Activated T-helper 1 cell treated with anti-CD3 and anti-CD28 coated beads, Interleukin-12 subunit alpha, Interleukin-12 subunit beta, Interleukin-2, Interleukin-4 antibody, amounts not matched to agents 30 ng/mL and 10 ng/mL and 1 ng/mL, durations not matched to agents 14 hours and 24 hours and 36 hours (primary cell): ENCODE data around the gene KRAS. TPM values are rescaled to one million over a fixed set of nuclear protein-coding genes. Genes with fewer than 3 reads are reported as not detected.

Experiments
- DNase-seq: peaks from one replicate; pipeline ENCODE4 v3.0.0; 2021; ENCODE audit warnings: low spot score
- H3K27ac Mint-ChIP-seq: one replicate; pipeline ENCODE4 v1.8.0; 2021; ENCODE audit warnings: mild to moderate bottlenecking, mixed read lengths
- H3K27me3 Mint-ChIP-seq: one replicate; pipeline ENCODE4 v1.8.0; 2022; ENCODE audit warnings: mild to moderate bottlenecking, moderate library complexity, mixed read lengths; ENCODE audit not compliant: insufficient read depth
- H3K36me3 Mint-ChIP-seq: one replicate; pipeline ENCODE4 v1.8.0; 2021; ENCODE audit warnings: low read depth, mixed read lengths
- H3K4me1 Mint-ChIP-seq: one replicate; pipeline ENCODE4 v1.8.0; 2021; ENCODE audit warnings: low read depth, mixed read lengths
- H3K4me3 Mint-ChIP-seq: one replicate; pipeline ENCODE4 v1.8.0; 2021; ENCODE audit warnings: mild to moderate bottlenecking, moderate library complexity, mixed read lengths
- H3K9me3 Mint-ChIP-seq: one replicate; pipeline ENCODE4 v1.8.0; 2021; ENCODE audit warnings: mixed read lengths
- intact Hi-C: fragments of 100-400 bp; cut with micrococcal nuclease; formaldehyde crosslinking; loops from one replicate; pipeline ENCODE4 v1.15.1; 2024
- total RNA-seq: library from RNA; stranded (reverse); gene quantifications from 2 replicates; pipeline ENCODE4 v1.2.3, GENCODE V29; 2022

KRAS gene
- total RNA-seq, 1 donor from 2014 or later = 43.1 TPM

DNA sequence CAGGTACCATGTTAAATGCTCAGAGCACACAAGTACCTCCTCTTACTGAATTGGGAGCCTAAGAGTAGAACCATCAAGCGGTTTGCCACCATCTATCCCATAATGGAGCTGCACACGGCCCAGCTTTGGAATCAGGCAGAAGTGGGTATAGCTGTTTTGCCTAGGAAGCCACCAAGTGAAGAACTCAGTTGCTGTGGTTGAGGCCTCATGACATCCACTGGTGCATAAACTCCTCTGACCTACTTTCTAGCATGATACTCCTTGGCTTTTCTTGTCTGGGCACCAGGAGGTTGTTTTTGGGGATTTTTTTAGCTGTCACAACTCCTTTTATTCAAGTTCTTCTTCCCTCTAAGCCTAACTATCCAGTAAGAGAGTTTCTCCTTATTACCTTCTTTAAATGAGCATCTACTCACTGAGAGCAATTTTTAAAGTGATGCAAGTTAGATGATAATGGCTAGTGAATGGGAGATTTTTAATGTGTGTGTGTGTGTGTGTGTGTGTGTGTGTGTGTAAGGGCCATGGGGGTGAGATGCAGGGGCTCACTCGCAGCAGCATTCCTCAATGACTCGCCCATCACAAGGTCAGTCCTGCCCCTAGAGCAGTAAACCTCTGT, 20.9 kb upstream of the KRAS start:
- peaks cover 10% of the 10 kb centered on the region for H3K4me1 Mint-ChIP-seq

DNA sequence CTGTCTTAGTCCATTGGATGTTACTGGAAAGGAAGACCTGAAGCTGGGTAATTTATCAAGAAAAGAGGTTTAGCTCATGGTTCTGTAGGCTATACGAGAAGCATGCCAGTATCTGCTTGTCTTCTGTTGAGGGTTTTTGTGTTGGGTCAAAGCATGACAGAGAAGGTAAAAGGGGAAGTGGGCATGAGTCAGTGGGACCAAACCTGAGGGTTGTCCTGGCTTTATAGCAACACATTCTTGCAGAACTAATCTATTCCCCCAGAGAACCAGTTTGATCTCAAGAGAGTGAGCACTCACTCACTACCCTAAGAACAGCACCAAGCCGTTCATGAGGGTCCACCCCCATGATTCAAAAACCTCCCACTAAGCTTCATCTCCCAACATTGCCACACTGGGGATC, 19.0 kb upstream of the KRAS start:
- H3K27me3 Mint-ChIP-seq = peaks cover 5% of the 10 kb centered on the region
- DNase-seq = no peak
- no peak overlapping the region for H3K27ac Mint-ChIP-seq
- peaks cover 4% of the 10 kb centered on the region for H3K4me1 Mint-ChIP-seq
- no peaks in the 10 kb centered on the region for H3K36me3 Mint-ChIP-seq
- no peaks in the 10 kb centered on the region for H3K9me3 Mint-ChIP-seq
- H3K4me3 Mint-ChIP-seq = no peak overlapping the region
- intact Hi-C loops = no loop called here

More for the DNA sequence above, 20.9 kb upstream of the KRAS start:
- Mint-ChIP-seq H3K9me3 (no peaks in the 10 kb centered on the region), H3K36me3 (no peaks in the 10 kb centered on the region), H3K27ac (no peak overlapping the region), H3K4me3 (no peak overlapping the region), H3K27me3 (peaks cover 2% of the 10 kb centered on the region)
- intact Hi-C loops = no loop called here
- DNase-seq = no peak

- no peaks in the 10 kb centered on the region for H3K9me3 Mint-ChIP-seq
- DNase-seq = no peak
- no peak overlapping the region for H3K27ac Mint-ChIP-seq
- intact Hi-C loops = no loop called here
- H3K4me3 Mint-ChIP-seq = no peak overlapping the region
- peaks cover 4% of the 10 kb centered on the region for H3K4me1 Mint-ChIP-seq
- no peaks in the 10 kb centered on the region for H3K36me3 Mint-ChIP-seq
- H3K27me3 Mint-ChIP-seq = peaks cover 10% of the 10 kb centered on the region
These were observed 15.8 kb upstream of the KRAS start for GRCh38 chr12:25266497-25266896.

DNA sequence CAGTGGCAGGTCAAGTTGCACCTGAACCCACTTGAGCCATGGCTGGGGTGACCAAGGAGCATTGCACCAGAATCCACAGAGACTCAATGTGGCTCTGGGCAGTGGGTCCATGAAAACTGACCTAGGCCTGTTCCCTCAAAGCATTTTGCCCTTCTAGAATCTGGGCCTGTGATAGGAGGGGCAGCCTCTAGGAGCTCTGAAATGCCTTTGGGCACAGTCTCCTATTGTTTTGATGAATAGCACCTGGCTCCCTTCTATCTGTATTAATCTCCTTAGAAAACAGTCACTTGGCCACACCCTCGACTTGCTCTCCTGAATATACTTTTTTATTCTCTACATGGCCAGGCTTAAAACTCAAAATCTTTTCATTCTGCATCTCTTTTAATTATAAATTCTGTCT, 14.1 kb upstream of the KRAS start:
- intact Hi-C loops = no loop called here
- no peaks in the 10 kb centered on the region for H3K9me3 Mint-ChIP-seq
- H3K27me3 Mint-ChIP-seq = peaks cover 10% of the 10 kb centered on the region
- H3K4me3 Mint-ChIP-seq = no peak overlapping the region
- H3K27ac Mint-ChIP-seq = no peak overlapping the region
- no peaks in the 10 kb centered on the region for H3K36me3 Mint-ChIP-seq
- peaks cover 4% of the 10 kb centered on the region for H3K4me1 Mint-ChIP-seq
- DNase-seq = no peak

DNA sequence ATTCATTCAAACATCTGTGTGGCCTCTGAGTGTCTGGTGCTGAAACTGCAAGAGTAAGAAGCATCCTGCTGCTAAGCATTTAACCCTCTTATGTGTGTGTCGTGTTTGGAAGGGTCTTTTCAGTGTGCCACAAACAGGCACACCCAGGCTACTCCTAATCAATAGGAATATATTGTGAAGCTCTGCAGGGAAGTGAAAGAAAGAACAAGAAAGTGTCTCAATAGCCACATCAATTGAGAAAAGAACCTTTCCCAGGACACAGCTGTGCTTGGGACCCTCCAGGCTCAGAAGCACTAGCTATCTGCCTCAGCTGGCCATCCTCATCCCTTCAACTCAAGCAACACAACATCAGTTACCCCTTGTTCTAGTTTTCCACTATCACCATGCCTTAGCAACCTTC, 13.4 kb upstream of the KRAS start:
- H3K4me1 Mint-ChIP-seq = peaks cover 4% of the 10 kb centered on the region
- no peak overlapping the region for H3K27ac Mint-ChIP-seq
- H3K4me3 Mint-ChIP-seq = no peak overlapping the region
- no peaks in the 10 kb centered on the region for H3K9me3 Mint-ChIP-seq
- DNase-seq = no peak
- intact Hi-C loops = no loop called here
- peaks cover 10% of the 10 kb centered on the region for H3K27me3 Mint-ChIP-seq
- no peaks in the 10 kb centered on the region for H3K36me3 Mint-ChIP-seq

- intact Hi-C loops = no loop called here
- Mint-ChIP-seq H3K27ac (no peak overlapping the region), H3K27me3 (peaks cover 10% of the 10 kb centered on the region), H3K4me3 (no peak overlapping the region), H3K36me3 (no peaks in the 10 kb centered on the region), H3K4me1 (peaks cover 3% of the 10 kb centered on the region), H3K9me3 (no peaks in the 10 kb centered on the region)
- DNase-seq = no peak
These were observed 12.9 kb upstream of the KRAS start for GRCh38 chr12:25263594-25263993.

DNA sequence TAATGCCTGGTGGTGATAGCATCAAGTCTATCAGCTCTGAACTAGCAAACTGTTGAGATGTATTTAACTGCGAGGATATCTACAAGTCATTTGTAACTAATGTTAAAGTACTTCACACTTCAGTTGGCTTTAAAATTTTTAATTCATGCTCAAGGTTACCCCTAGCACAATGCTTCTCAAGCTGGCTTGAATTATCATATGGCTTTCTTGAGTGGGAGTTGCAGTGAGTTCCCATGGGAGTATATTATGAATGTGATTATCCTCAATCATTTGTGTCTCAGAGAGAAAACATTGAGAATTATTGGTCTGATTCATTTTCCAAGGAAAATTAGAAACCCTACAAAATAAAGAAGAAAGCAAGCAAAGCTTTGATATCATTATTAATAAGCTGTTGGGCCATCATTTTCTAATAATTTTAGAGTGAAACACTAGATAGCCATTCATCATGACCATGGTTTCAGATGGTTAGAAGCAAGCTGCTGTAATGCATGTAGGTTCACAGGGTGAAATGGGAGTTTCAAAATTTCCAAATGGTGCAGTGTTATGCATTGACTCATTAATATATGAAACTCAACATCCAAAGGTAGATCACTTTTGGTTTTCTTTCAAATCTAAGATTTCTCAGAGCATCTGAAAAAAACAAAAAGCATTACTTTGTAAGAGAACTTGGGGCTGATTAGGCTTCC, 11.8 kb upstream of the KRAS start:
- DNase-seq = no peak
- Mint-ChIP-seq H3K36me3 (no peaks in the 10 kb centered on the region), H3K4me1 (no peaks in the 10 kb centered on the region), H3K9me3 (no peaks in the 10 kb centered on the region), H3K27me3 (peaks cover 8% of the 10 kb centered on the region), H3K27ac (no peak overlapping the region), H3K4me3 (no peak overlapping the region)
- intact Hi-C loops = no loop called here

- Mint-ChIP-seq H3K9me3 (no peaks in the 10 kb centered on the region), H3K27me3 (peaks cover 4% of the 10 kb centered on the region), H3K36me3 (no peaks in the 10 kb centered on the region), H3K4me1 (peaks cover 9% of the 10 kb centered on the region), H3K4me3 (no peak overlapping the region), H3K27ac (no peak overlapping the region)
- DNase-seq = no peak
- intact Hi-C loops = loop anchor here (10.0 kb wide), 1 partner anchor 1987 kb away; the partner anchor contains the start of gene STK38L
These were observed 7.0 kb upstream of the KRAS start for GRCh38 chr12:25257590-25258324.

DNA sequence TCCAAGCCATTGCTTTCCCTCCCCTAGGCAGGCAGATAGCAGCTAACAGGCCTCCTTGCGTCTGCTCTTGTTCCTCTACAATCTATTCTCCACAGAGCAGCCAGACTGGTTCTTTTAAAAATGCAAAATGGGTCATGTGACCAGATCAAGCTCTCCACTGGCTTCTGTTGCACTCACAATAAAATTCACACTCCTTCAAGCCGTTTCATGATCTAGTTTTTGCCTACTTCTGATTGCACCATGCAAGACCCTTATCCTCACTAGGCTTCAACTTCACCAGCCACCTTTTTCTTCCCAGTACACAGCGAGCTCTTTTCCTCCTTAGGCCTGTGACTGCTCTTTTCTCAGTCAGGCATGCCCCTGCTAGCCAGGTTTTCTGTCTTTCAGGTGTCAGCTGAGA, 6.1 kb upstream of the KRAS start:
- Mint-ChIP-seq H3K27me3 (peaks cover 8% of the 10 kb centered on the region), H3K36me3 (no peaks in the 10 kb centered on the region), H3K27ac (no peak overlapping the region), H3K4me1 (peaks cover 17% of the 10 kb centered on the region), H3K4me3 (no peak overlapping the region), H3K9me3 (no peaks in the 10 kb centered on the region)
- intact Hi-C loops = loop anchor here (10.0 kb wide), 1 partner anchor 1988 kb away; the partner anchor contains the start of gene STK38L
- no peak for DNase-seq

GRCh38 chr12:25256005-25256404, 5.3 kb upstream of the KRAS start:
- H3K4me3 Mint-ChIP-seq = no peak overlapping the region
- no peak for DNase-seq
- H3K27ac Mint-ChIP-seq = no peak overlapping the region
- intact Hi-C loops = loop anchor here (10.0 kb wide), 1 partner anchor 1989 kb away; the partner anchor contains the start of gene STK38L
- H3K27me3 Mint-ChIP-seq = peaks cover 10% of the 10 kb centered on the region
- H3K9me3 Mint-ChIP-seq = no peaks in the 10 kb centered on the region
- H3K4me1 Mint-ChIP-seq = peaks cover 22% of the 10 kb centered on the region
- no peaks in the 10 kb centered on the region for H3K36me3 Mint-ChIP-seq

DNA sequence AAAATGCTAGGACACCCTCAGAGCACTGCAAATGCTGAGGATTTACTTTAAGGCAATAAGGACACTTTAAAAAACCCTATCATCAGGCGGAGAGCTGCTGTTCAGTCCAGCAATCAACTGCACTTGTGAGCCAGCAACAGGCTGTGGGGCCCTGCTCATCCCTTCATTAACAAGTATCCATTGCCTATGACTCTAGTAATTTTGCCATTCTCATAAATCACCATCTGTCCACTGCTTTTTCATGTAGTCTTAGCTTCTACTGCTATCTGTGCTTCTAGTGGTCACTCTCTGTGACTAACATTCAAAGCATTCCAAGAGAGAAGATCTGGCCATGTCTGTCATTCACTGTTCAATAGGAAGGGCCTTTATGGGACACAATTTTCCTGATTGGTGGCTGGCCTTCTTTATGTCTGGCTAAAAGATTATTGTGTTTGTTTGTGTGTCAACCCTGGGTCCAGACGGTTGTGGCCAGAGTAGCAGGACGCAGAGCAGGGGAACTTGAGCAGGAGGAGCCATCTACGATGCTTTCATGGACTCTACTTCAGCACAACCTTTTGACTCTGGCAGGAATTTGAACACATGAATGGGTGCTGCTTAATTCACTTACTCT, 3.6 kb upstream of the KRAS start:
- no peak overlapping the region for H3K4me3 Mint-ChIP-seq
- H3K36me3 Mint-ChIP-seq = no peaks in the 10 kb centered on the region
- peaks cover 10% of the 10 kb centered on the region for H3K27me3 Mint-ChIP-seq
- intact Hi-C loops = loop anchor here (5.0 to 10.0 kb wide), 2 partner anchors 42 to 1990 kb away; partner anchors contain the start of gene STK38L
- H3K27ac Mint-ChIP-seq = no peak overlapping the region
- no peak for DNase-seq
- H3K4me1 Mint-ChIP-seq = peaks cover 29% of the 10 kb centered on the region
- no peaks in the 10 kb centered on the region for H3K9me3 Mint-ChIP-seq

DNA sequence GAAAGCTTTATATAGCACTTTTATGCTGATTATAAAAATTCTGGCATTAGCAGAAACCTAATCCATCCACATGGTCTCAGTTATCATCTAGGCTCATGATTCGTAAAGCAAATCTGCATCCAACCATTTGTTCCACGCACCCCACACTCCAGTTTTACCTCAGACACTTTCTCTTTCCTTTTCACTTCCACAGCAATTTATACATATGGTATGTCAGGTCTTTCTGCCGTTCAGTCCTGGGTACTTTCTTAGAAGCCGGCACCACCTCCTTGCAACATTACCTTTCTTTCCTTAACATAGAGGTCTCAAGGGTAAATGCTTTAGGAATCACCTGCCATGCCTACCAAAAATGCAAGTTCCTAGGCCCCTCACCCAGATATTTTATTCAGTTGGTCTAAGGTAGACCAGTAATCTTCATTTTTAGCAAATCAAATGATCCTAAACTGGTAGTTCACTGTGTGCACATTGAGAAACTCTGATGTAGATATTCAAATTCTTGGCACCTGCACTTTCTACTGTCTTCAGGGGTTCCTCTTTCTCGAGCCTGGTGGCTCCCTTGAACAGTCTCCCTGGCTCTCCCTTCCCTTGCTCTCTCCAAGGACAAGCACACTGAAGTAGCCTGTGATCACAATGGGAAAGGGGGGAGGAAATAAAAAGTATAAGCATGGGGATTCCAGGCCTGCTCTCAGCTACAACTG, 2.8 kb upstream of the KRAS start:
- Mint-ChIP-seq H3K4me1 (peaks cover 34% of the 10 kb centered on the region), H3K4me3 (no peak overlapping the region), H3K36me3 (no peaks in the 10 kb centered on the region), H3K27me3 (peaks cover 10% of the 10 kb centered on the region), H3K9me3 (no peaks in the 10 kb centered on the region), H3K27ac (no peak overlapping the region)
- DNase-seq = no peak
- intact Hi-C loops = loop anchor here (5.0 to 10.0 kb wide), 2 partner anchors 41 to 1991 kb away; partner anchors contain the start of gene STK38L
